ENCODE data around the gene SERF2.

- TF ChIP-seq POLR2AphosphoS5 (IDR thresholded peaks at IDR 0.05) = peak; percentile 74 to 99 (median 93)
- TF ChIP-seq, protein P1, sequence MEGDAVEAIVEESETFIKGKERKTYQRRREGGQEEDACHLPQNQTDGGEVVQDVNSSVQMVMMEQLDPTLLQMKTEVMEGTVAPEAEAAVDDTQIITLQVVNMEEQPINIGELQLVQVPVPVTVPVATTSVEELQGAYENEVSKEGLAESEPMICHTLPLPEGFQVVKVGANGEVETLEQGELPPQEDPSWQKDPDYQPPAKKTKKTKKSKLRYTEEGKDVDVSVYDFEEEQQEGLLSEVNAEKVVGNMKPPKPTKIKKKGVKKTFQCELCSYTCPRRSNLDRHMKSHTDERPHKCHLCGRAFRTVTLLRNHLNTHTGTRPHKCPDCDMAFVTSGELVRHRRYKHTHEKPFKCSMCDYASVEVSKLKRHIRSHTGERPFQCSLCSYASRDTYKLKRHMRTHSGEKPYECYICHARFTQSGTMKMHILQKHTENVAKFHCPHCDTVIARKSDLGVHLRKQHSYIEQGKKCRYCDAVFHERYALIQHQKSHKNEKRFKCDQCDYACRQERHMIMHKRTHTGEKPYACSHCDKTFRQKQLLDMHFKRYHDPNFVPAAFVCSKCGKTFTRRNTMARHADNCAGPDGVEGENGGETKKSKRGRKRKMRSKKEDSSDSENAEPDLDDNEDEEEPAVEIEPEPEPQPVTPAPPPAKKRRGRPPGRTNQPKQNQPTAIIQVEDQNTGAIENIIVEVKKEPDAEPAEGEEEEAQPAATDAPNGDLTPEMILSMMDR (IDR thresholded peaks at IDR 0.05 in 8 of 11, conservative IDR thresholded peaks at IDR 0.05 in 3 of 11) = peak in 2 of 11 experiments; percentile 6 to 13
Measured at GRCh38 chr15:43824302-43825246, 32.5 kb downstream of the SERF2 start, which contains the start of gene MFAP1.

Data from spleen (tissue), 7 donors.